K562 (cell line): ENCODE data around the gene ZDHHC8. TPM values are rescaled to one million over a fixed set of nuclear protein-coding genes. Genes with fewer than 3 reads are reported as not detected.

Source experiments
- CXXC5 ChIP-seq: fragments of 250-450 bp; sonication (Bioruptor Pico); IDR thresholded peaks from 2 replicates; pipeline ENCODE4 v1.8.0; 2022; ENCODE audit warnings: inconsistent platforms, mild to moderate bottlenecking, moderate library complexity
- ELF4 ChIP-seq: fragments of 450-650 bp; formaldehyde crosslinking; IDR thresholded peaks from 2 replicates; pipeline ENCODE4 v1.4.0; 2022; ENCODE audit warnings: missing genetic modification characterization
- FIP1L1 ChIP-seq: fragments of 200-400 bp; formaldehyde crosslinking; IDR thresholded peaks from 2 replicates; pipeline ENCODE4 v1.6.1; 2018; ENCODE audit warnings: mild to moderate bottlenecking, low read depth, low read length; ENCODE audit not compliant: poor library complexity, severe bottlenecking
- MTA2 ChIP-seq: fragments of 450-650 bp; IDR thresholded peaks from 2 replicates; pipeline ENCODE4 v1.6.1; 2016; ENCODE audit warnings: low read depth
- MYC ChIP-seq, 2 experiments: fragments of 250-450 bp in 1 of 2; sonication (Bioruptor Pico) in 1 of 2; IDR thresholded peaks; 2 replicates each; pipeline versions ENCODE4 v1.5.1 to v1.6.1; 2012 to 2021; ENCODE audit warnings: low read depth in 2 of 2, borderline replicate concordance in 1 of 2, improper control_type of control experiment in 1 of 2, low read length in 1 of 2, mild to moderate bottlenecking in 1 of 2, moderate library complexity in 1 of 2
- NCOA2 ChIP-seq, 2 experiments: fragments of 450-650 bp; IDR thresholded peaks; 2 replicates each; pipeline ENCODE4 v1.6.1; 2018; ENCODE audit warnings: mild to moderate bottlenecking in 2 of 2, moderate library complexity in 1 of 2; ENCODE audit not compliant: partially characterized antibody in 2 of 2
- NEUROD1 ChIP-seq: fragments of 150-350 bp; IDR thresholded peaks from 2 replicates; pipeline ENCODE4 v1.6.1; 2014; ENCODE audit warnings: borderline replicate concordance, low read length, low read depth; ENCODE audit not compliant: partially characterized antibody
- STAG1 ChIP-seq: sonication (generic); formaldehyde crosslinking; IDR thresholded peaks from 2 replicates; pipeline ENCODE4 v1.5.0; 2020; ENCODE audit warnings: missing genetic modification reagents, borderline replicate concordance
- ZBTB12 ChIP-seq: fragments of 250-450 bp; sonication (Bioruptor Pico); IDR thresholded peaks from 2 replicates; pipeline ENCODE4 v1.4.0; 2020
- ZNF140 ChIP-seq: fragments of 250-450 bp; sonication (Bioruptor Pico); IDR thresholded peaks from 2 replicates; pipeline ENCODE4 v1.8.0; 2021; ENCODE audit warnings: moderate library complexity, mild to moderate bottlenecking, inconsistent platforms
- ZNF318 ChIP-seq, 2 experiments: fragments of 450-650 bp; IDR thresholded peaks; 2 replicates each; pipeline ENCODE4 v1.6.1; 2016; ENCODE audit warnings: mild to moderate bottlenecking in 2 of 2, borderline replicate concordance in 1 of 2, low read depth in 1 of 2, moderate library complexity in 1 of 2
- ZNF384 ChIP-seq: IDR thresholded peaks from 2 replicates; pipeline ENCODE4 v1.6.1; 2012; ENCODE audit warnings: low read depth, low read length, improper control_type of control experiment
- ZNF696 ChIP-seq: fragments of 250-450 bp; sonication (Bioruptor Pico); conservative IDR thresholded peaks from 2 replicates; pipeline ENCODE4 v1.4.0; 2020; ENCODE audit warnings: mild to moderate bottlenecking, moderate library complexity
- polyA plus RNA-seq, 8 experiments: library from polyadenylated mRNA; depleted of rRNA in 4 of 8; stranded (reverse) in 5 of 8; unstranded in 3 of 8; fragments of >200 nt; fragmentation: Nextera tagmentation in 2 of 8; fragmentation: Illumina TruSeq in 1 of 8; extraction: Ambion mirVana in 2 of 8; extraction: Trizol in 1 of 8; gene quantifications; 2 replicates each; pipeline versions ENCODE4 v1.2.1 to v1.2.3, GENCODE V29; 2011 to 2014; ENCODE audit warnings: inconsistent platforms in 1 of 8, missing spikeins in 1 of 8
- total RNA-seq, 7 experiments: library from RNA; depleted of rRNA in 6 of 7; stranded (reverse); fragments of >200 nt in 6 of 7; fragmentation: Illumina TruSeq in 2 of 7; extraction: Trizol in 2 of 7; gene quantifications; 2 replicates each; pipeline versions ENCODE4 v1.2.1 to v1.2.3, GENCODE V29; 2011 to 2021; ENCODE audit warnings: low replicate concordance in 1 of 7

Gene ZDHHC8
- total and polyA plus RNA-seq, 9 of the 15 experiments (the other 6 are each of a cell fraction or from before 2014, with no cell fraction given) = 0.04 to 109 (median 16.4) TPM

- TF ChIP-seq ZNF140 (CRISPR knock-in tag) (no peak), ELF4 (CRISPR knock-in tag) (0 out of 2 replicates have a peak, but pooled peaks have one; percentile 3), CXXC5 (CRISPR knock-in tag) (no peak), FIP1L1 (no peak), NEUROD1 (no peak), MYC (IDR thresholded peaks at IDR 0.05; ENCODE audit: low read depth, low read length) (no peak), MYC (CRISPR knock-in tag; IDR thresholded peaks at IDR 0.05; ENCODE audit: borderline replicate concordance, low read depth) (no peak), MTA2 (no peak), NCOA2 (IDR thresholded peaks at IDR 0.05; ENCODE audit: partially characterized antibody in 2 of 2) (no peak), ZNF318 (IDR thresholded peaks at IDR 0.05; ENCODE audit: borderline replicate concordance in 1 of 2, low read depth in 1 of 2) (no peak), STAG1 (no peak), ZNF696 (CRISPR knock-in tag) (no peak), ZBTB12 (no peak), ZNF384 (no peak)
Measured at GRCh38 chr22:20109411-20110358, 21.9 kb upstream of the ZDHHC8 start (continued).
